ENCODE results near the gene CCDC39.
"Not testable (repeated sequence)": the region's sequence is repeated elsewhere in the genome, so short reads cannot be mapped to it uniquely, and the experiment has no call there.

DNA sequence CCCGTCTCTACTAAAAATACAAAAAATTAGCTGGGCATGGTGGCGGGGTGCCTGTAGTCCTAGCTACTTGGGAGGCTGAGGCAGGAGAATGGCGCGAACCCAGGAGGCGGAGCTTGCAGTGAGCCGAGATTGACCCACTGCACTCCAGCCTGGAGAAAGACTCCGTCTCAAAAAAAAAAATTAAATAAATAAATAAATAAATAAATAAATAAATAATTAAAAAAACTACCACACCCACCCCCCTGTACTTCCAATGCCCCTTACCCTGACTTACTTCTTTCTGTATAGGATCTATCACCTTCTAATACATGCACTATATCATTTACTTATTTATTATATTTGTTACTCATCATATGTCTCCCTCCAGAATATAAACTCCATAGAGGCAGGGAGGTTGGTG is 85.7 kb downstream of the CCDC39 start:
- TF ChIP-seq, protein P1, sequence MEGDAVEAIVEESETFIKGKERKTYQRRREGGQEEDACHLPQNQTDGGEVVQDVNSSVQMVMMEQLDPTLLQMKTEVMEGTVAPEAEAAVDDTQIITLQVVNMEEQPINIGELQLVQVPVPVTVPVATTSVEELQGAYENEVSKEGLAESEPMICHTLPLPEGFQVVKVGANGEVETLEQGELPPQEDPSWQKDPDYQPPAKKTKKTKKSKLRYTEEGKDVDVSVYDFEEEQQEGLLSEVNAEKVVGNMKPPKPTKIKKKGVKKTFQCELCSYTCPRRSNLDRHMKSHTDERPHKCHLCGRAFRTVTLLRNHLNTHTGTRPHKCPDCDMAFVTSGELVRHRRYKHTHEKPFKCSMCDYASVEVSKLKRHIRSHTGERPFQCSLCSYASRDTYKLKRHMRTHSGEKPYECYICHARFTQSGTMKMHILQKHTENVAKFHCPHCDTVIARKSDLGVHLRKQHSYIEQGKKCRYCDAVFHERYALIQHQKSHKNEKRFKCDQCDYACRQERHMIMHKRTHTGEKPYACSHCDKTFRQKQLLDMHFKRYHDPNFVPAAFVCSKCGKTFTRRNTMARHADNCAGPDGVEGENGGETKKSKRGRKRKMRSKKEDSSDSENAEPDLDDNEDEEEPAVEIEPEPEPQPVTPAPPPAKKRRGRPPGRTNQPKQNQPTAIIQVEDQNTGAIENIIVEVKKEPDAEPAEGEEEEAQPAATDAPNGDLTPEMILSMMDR (optimal IDR thresholded peaks at IDR 0.05 in 1 of 3, IDR thresholded peaks at IDR 0.05 in 1 of 3, conservative IDR thresholded peaks at IDR 0.05 in 1 of 3; ENCODE audit: extremely low read depth in 1 of 3, insufficient read depth in 2 of 3, low read length in 3 of 3) = not testable (repeated sequence)
- TF ChIP-seq EZH2 (IDR thresholded peaks at IDR 0.05; ENCODE audit: low read length) = not testable (repeated sequence)

Data from keratinocyte (primary cell).